ENCODE results near the gene ROR1.

ROR1 gene

DNA sequence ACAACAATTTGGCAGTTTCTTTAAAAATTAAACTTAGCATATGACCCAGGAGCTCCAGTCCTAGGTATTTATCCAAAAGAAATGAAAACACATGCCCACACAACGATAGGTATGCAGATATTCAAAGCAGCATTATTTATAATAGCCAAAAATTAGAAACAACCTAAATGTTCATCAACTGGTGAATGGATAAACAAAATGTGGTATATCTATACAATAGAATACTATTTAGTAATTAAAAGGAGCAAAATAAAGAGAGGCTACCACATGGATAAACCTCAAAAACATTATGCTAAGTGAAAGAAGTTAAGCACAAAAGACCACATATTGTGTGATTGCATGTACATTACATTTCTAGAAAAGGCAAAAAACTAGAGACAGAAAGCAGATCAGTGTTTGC is 51.3 kb downstream of the ROR1 start:
- no peak for DNase-seq (ENCODE audit: low spot score)

DNA sequence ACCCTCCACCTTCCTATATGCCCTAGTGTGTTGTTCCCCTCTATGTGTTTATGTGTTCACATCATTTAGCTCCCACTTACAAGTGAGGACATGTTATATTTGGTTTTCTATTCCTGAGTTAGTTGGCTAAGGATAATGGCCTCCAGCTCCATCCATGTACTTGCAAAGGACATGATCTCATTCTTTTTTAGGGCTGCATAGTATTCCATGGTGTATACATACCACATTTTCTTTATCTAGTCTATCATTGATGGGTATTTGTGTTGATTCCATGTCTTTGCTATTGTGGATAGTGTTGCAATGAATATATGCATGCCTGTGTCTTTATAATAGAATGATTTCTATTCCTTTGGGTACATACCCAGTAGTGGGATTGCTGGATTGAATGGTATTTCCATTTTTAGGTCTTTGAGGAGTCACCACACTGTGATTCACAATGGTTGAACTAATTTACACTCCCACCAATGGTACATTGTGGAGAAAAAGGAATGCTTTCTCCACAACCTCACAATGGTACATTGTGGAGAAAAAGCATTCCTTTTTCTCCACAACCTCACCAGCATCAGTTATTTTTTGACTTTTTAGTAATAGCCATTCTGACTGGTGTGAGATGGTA is 52.5 kb downstream of the ROR1 start:
- peak; percentile 84 for DNase-seq (ENCODE audit: low spot score)

DNA sequence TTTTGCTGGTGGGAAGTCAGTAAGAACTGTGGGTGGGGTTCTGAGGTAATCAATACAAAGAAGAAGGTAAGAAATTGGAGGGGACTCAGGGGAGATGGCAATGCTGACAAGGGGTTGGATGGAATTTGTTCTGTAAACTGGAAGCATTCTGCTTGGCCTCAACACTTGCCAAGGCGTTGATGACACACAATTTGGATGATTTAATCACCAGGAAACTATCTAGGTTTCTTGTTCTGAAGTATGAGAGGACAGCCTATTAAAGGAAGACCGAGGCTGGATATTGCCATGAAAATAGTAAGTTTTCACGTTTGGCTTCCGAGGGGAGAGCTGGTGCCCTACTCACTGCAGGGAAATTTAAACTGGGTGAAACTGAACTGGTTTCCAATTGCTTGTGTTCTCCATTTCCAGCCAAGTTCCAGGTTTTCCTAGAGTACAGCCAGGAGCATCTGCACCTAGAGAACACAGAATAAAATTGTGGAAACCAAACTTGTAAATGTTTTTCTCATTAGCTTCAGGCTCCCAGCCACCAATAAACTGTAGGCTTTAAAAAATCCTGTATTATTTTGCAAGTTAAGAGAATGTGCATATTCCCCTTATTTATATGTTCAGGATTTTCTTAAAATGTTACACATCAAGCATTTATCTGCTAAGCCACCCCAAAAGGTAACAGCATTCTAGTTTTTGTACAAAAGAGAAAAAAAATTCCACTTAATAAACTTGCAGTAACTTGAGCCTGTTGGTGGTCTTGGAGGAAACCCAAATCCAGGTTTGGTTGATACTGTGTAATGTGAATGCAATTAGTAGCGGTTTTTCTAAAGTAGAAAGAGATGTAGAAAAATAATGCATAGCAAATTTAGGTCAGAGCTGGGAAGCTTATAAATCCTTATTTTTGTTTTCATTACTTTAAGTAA is 53.8 kb downstream of the ROR1 start:
- peak; percentile 58 for DNase-seq (ENCODE audit: low spot score)

DNA sequence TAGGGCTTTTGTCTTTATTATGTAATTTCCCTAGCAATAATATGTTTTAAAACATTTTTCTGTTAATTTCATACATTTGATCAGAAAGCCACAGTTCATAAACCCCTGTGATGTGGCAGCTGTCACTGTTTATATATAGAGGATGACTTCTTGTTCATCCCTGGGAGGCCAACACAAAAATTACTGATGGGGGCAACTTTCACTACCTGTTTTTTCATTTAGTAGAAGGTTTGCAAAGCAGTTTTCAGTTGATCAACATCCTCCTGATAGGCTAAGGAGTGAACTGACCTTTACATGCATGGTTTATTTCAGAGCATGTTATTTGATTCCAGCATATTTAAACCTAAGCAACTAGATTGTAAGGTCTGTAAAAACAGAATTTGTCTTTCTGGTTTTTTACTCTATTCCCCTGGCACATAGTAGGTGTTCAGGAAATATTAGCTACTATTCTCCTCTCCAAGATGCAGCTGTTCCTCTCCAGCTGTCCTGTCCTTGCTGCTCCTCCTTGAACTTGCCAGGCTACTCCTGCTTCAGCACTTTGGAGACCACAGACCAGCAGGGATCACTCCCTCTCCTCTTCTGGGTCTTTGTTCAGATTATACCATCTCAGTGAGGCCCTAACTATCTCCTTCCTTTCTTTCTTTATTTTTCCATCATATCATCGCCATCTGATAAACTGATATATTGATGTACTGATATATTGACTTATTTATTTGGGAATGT is 54.7 kb downstream of the ROR1 start:
- no peak for DNase-seq (ENCODE audit: low spot score)

DNA sequence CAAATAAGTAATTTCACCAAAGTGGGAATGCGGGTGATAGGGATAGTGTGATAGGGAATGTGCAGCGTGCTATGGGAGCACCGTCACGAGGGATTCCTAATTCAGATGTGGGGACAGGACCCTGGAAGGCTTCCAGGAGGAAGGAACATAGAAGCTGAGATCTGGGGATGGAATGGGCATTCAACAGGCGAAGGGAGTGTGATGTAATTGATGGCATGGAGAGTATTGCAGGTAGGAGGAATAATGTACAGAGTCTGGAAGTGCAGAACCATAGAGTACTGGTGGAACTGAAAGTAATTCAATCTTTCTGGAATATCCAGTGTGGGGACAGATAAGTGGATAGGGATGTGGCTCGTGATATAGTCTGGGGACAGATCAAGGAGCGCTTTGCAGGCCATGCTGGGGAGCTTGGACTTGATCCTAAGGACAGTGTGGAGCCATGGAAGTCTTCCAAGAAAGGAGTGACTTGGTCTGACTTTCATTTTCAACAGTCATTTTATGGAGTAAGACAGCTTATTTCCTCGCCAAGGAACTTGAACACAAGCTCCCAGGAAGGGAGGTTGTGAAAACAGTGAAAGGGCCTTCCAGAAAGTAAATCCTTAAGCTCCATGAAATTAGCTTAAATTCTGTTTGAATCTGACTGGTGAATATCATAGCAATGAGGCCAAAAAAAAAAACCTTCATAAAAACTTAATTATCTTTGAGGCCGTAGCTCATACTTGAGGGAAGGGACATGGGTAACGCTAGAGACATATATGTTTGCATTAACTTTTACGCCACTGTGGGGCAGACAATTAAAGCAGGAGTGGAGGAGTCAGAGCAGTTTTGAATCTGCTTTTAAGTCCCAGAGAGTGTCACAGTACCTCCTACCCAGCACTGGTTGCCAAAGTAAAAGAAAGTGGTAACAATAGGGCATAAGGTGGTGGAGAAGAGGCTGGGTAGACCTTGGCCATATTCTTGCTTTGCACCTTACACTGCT is 55.8 kb downstream of the ROR1 start:
- DNase-seq (ENCODE audit: low spot score), result no peak

DNA sequence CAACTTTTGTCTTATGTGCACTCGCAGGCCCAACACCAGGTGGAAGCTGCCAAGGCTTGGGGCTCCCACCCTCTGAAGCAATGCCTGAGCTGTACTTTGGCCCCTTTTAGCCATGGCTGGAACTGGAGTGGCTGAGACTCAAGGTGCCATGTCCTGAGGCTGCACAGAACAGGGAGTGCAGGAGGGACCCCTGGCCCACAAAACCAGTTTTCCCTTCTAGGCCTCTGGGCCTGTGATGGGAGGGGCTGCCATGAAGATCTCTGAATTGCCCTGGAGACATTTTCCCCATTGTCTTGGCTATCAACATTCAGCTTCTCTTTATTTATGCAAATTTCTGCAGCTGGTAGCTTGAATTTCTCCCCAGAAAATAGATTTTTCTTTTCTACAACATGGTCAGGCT is 57.6 kb downstream of the ROR1 start:
- no peak for DNase-seq (ENCODE audit: low spot score)

DNA sequence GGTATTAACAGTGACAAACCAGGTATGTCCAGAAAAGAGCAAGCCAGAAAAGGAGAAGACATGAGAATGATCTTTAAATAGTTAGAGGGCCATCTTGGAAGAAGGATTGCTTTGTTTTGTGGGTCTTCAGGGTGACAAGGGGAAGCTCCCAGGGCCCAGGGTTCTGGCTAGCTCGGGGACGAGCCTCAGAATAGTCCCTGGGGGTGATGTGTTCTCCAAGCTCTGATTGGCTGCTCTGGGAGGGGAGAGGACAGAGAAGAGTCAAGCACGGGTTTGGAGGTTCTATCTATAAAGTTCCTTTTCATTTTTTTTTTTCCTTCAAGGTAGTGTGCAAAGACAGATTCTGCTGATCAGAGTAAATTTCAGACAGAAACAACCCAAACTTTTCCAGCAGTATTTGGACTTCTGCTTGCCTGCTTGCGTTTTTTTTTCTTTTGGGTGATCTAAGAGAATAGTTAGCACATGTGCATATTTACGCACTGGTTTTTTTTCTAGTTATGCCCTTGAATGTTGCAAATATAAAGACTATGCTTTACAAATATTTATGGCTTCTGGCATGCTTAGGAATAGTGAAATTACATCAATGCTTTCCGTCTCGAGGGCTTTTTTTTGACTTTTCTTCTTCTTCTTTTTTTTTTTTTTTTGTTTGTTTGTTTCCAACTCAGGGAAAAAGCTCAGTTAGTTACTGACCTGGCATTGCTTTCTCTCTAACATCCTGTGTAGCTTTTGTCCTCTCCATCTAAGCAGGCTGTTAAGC is 59.7 kb downstream of the ROR1 start:
- DNase-seq (ENCODE audit: low spot score), result no peak

DNA sequence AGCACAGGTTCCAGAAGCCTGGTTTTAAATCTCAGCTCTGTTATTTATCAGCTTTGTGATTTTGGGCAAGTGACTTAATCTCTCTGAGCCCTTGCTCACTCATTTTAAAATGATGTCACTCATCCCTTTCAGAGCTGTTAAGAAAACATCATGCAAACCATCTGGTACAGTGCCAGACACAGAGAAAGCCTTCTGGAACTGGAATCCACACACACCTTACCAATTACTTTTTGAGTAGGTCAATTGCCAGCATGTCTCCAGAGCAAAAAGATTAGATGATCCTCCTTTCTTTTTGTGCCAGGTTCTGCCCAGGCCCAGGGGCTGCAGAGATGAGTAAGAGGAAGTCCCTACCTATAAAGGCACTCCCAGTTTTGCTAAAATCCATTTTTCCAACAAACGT is 61.3 kb downstream of the ROR1 start:
- DNase-seq (ENCODE audit: low spot score), result peak; percentile 80

DNA sequence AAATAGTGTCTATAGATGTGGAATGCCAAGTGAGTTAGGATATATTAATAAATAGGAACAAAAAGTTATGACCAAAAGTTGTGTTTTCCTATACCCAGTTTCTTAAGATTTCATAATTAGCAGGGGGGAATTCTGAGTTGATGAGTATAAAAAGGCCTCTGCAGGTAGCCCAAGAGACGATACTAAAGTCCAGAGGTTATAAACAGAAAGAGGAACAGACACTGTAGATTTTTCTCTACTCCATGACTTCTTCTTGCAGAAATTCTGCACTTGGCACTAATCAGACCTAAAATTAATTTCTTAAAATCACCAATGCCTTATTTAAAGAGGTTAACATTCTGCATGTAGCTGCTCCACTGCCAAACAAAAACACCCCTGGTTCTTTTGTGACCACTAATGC is 62.6 kb downstream of the ROR1 start:
- no peak for DNase-seq (ENCODE audit: low spot score)

DNA sequence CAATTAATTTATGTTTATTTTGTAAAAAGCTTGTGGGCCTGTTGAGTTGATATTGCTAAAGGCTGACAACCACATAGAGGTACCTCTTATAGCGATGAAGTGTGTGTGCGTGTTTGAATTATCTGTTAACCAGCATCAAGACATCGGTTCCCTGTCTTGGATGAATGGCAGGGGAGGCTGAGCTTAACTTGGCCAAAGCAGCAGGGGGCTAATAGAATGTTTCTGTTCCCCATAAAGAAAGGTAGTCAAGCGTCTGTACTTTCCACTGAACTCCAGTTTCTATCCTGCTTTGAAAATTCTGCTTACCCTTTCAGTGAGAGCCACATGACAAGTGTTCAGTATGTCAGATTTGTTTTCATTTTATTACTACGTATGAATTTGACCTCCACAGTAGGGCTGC is 63.0 kb downstream of the ROR1 start:
- DNase-seq (ENCODE audit: low spot score), result no peak

DNA sequence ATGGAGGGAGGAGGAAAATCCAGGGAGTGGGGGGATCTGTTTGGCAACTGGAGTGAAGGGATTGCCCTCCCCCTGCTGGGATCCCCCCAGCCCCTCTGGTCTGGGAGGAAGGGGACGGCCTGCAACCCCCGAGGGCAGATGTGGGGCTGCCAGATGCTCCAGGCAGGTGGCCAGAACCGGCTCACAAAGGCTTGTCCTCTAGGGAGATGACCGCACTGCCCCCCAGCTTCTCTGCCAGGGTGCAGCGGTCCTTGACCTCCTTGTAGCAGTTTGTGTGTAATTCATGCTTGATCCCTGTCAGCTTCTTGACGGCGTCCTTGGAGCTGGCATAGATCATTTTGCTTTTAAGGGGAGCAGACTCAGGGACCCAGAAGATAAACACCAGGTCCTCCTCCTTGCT is 69.2 kb downstream of the ROR1 start:
- DNase-seq (ENCODE audit: low spot score), result no peak

DNA sequence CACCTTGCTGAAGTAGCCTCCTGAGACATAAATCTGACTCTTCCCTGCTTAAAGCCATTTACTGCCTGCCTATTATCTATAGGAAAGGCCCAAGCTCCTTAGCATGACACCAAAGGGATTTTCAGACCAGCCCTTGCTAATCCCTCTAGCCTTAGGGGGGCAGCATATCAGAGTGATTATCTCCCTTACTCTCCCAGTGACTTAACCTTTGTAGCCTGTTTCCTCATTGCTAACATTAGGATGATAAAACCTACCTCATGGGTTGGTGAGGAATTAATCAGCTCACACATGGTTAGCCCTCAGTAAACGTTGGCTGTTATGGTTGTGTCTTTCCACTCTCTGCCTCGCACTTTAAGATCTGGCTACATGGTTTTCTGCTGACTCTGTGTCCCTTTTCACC is 70.1 kb downstream of the ROR1 start:
- DNase-seq (ENCODE audit: low spot score), result peak; percentile 51

DNA sequence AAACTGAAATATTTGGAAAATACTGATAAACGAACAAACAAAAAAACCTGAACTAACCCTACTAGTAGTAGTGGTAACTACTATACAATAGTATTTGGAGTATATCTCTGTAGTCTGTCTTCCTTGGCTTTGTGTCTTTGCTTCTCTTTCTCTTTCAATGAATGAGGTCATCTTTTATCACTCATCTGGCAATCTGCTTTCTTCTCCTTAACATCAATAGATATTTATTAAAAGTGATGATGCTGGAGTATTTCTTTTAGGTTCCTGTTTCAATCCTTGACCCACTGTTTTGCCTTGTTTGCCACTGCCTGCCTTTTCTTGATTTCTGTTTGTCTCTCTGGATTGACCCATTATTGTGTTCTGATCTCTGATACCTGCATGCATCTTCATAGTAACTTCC is 71.5 kb downstream of the ROR1 start:
- no peak for DNase-seq (ENCODE audit: low spot score)

DNA sequence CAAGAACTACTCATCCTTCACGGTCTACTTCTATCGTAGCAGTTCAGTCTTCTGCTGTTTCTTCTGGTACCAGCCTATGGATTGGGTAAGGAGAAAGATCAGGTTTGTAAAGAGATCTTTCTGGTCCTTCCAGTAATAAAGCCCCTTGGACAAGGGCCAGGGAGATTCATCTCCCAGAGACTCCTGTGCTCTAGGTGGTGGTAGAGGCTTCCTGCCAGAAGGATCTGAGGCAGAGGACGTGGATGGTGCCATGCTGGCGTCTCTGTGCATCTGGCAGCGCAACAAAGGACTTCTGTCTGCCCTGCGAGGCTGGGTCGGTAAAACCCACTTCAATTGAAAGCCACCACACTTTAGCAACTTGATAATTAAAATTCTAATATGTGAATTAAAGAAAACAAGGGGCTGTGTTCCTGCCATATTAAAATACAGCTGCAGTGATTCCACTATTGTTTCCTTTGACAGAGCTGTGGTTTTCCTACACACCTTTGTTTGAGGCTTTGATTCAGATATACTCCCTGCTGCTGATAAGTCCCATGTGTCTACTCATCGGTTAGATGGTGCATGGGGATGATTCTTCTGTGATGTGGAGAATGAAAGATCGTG is 73.6 kb downstream of the ROR1 start:
- DNase-seq (ENCODE audit: low spot score), result no peak

DNA sequence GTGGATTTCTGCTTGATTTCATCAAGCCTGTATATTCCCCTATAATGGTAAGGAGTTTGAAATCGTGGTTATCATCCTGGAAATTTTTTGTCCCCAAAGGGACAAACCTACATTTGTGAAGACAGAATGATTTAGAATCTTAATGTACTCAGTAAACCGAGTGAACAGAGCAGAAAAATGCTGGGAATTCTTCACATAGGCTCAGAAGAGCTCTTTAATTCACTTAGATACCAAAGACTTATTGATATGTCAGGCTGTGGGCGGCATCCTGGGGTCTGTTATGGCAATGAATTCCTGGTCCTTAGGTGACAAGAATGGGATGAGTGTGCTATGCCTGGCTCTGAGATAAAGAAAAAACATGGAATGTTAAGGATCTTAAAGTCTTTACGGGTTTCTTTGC is 74.9 kb downstream of the ROR1 start:
- DNase-seq (ENCODE audit: low spot score), result no peak

DNA sequence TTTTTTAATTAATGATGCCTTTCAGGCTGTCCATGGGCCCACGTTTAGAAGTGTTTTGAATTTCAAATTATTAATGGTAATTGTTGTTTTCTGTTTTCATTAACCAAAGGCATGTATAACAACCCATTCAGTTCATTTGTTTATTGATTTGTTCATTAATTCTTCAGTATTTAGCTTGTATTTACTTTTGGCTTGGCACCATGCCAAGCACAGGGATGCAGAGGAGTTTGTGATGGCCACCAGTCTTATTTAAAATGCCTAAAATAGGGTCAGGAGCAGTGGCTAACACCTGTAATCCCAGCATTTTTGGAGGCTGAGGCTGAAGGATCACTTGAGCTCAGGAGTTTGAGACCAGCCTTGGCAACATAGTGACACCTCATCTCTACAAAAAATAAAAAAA is 75.3 kb downstream of the ROR1 start:
- no peak for DNase-seq (ENCODE audit: low spot score)

DNA sequence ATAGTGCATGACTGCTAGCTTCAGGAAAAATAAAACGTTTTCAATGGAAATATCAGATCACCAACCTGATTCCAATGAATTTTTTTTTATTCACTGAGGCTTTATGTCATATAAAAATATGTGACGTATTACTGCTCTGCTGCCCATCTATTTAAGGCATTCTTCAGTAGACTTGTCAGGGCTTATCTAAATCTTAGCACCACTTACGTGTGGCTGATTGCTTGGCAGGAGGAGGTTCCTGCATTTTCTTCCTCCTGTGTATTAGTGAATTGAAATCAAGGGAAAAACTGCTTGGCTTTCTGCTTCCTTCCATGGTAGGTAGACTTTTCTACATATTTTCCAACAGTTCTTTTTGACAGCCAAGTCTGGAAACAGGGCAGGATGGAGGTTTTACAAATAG is 80.3 kb downstream of the ROR1 start:
- DNase-seq (ENCODE audit: low spot score), result no peak

DNA sequence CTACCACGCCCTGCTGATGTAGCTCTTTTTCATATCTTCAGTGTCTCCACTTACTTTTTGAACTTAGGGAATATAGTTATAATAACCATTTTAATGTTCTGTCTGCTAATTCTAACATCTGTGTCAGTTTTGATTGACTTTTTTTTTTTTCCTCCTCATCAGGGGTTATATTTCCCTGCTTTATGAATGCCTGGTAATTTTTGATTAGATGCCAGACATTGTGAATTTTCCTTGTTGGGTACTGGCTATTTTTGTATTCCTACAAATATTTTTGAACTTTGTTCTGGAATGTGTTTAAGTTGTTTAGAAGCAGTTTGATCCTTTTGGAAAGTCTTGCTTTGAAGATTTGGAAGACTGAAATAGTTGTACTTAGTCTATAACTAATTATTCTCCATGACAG is 82.1 kb downstream of the ROR1 start:
- DNase-seq (ENCODE audit: low spot score), result no peak

DNA sequence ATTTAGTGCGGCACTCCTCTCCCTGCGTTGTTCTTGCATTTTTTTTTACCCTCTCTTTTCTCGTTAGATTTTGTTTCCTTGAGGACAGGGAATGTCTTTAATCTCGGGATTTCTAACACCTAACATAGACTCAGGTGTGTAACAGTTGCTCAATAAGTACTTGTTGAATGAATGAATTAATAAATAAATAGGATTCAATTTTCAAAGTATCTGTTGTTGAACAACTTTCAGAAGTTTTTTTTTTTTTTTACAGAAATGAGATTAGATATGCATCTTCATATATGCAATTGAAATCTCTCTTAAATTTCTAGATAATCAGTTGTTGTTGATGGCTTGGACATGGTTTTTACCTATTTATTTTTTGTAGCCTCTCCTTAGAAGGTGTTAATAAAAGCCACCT is 83.1 kb downstream of the ROR1 start:
- no peak for DNase-seq (ENCODE audit: low spot score)

DNA sequence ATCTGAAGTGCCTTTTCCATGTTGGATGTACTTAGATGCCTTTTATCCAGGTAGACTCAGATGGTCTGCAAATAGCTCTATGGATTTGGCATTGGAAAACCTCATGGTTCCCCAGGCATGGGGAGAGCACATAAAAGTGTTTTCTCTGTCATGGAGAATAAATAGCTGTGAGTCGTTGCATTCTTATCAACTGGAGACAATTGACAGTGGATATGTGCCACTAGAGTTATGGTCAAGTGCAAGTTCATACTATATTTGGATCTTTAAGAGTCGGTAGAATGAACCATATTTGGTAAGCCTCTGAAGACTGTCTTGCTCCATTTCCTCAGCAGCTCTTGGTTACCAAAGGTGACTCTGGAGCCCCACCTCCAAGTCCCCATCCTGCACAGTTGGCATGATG is 83.7 kb downstream of the ROR1 start:
- DNase-seq (ENCODE audit: low spot score), result no peak

DNA sequence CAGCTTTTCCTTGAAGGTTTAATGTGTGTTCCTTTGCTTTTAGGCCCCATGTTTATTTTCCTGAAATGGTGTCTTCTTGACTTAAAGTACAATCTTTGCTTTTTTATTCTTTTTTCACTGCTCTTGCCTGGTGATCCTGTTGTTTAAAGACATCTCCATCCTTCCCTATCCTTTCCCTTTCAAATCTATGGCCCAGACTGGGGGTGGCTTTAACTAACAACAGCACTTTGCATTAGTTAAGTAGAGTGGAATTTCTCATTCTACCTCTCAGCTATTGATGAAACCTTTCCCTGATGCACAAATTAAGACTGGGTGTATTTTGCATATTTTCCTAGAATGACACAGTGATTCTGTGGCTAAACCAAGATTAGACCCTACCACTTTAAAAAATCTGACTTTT is 84.3 kb downstream of the ROR1 start:
- no peak for DNase-seq (ENCODE audit: low spot score)
